HG03558 (cell line): ENCODE data around the gene MRM2.

Experiments
- ATAC-seq: cut with Tn5 transposase; IDR thresholded peaks from one replicate; pipeline ENCODE4 v1.9.1; 2021; ENCODE audit warnings: moderate number of reproducible peaks; ENCODE audit not compliant: unreplicated experiment; ENCODE audit errors: extremely low read depth

MRM2 gene

GRCh38 chr7:2209961-2210323 is 32.1 kb downstream of the MRM2 start:
- no peak for ATAC-seq

- no peak for ATAC-seq
Measured at GRCh38 chr7:2209146-2209960, 32.7 kb downstream of the MRM2 start.

GRCh38 chr7:2208712-2209111 is 33.3 kb downstream of the MRM2 start:
- no peak for ATAC-seq

- ATAC-seq: no peak
Measured at GRCh38 chr7:2205036-2205780, 36.8 kb downstream of the MRM2 start.

GRCh38 chr7:2204446-2204845 is 37.6 kb downstream of the MRM2 start:
- ATAC-seq: no peak

- ATAC-seq: no peak
Measured at GRCh38 chr7:2203766-2204300, 38.2 kb downstream of the MRM2 start.

GRCh38 chr7:2202901-2203765 is 38.9 kb downstream of the MRM2 start:
- no peak for ATAC-seq

- ATAC-seq: no peak
Measured at GRCh38 chr7:2202361-2202761, 39.6 kb downstream of the MRM2 start.

- no peak for ATAC-seq
Measured at GRCh38 chr7:2201686-2202360, 40.2 kb downstream of the MRM2 start.

GRCh38 chr7:2201128-2201527 is 40.9 kb downstream of the MRM2 start:
- ATAC-seq: no peak

GRCh38 chr7:2200584-2200980 is 41.4 kb downstream of the MRM2 start:
- ATAC-seq: no peak

GRCh38 chr7:2199956-2200583 is 41.9 kb downstream of the MRM2 start:
- ATAC-seq: no peak

GRCh38 chr7:2199528-2199927 is 42.5 kb downstream of the MRM2 start:
- no peak for ATAC-seq

- ATAC-seq: no peak
Measured at GRCh38 chr7:2198760-2199159, 43.2 kb downstream of the MRM2 start.

- ATAC-seq: no peak
Measured at GRCh38 chr7:2198206-2198605, 43.8 kb downstream of the MRM2 start.

GRCh38 chr7:2197436-2198155 is 44.4 kb downstream of the MRM2 start:
- ATAC-seq: no peak

- no peak for ATAC-seq
Measured at GRCh38 chr7:2196381-2197378, 45.3 kb downstream of the MRM2 start.
